ENCODE measurements around the gene WDR41. TPM values are rescaled to one million over a fixed set of nuclear protein-coding genes. Genes with fewer than 3 reads are reported as not detected.
"Not testable (repeated sequence)": the region's sequence is repeated elsewhere in the genome, so short reads cannot be mapped to it uniquely, and the experiment has no call there.

WDR41 gene
- total RNA-seq (ENCODE audit: low replicate concordance) = 59.6 and 66.1 TPM in 2 replicates
- long read RNA-seq, transcript WDR41-201 (13 exons, 3,958 nt) = major isoform, 207 of 373 reads
- long read RNA-seq, transcript WDR41-227 (11 exons, 1,507 nt) = minor isoform, 10 of 373 reads
- long read RNA-seq, partial matches to known transcripts = 76 of 373 reads
- long read RNA-seq, other reads (novel, unspliced or antisense) = 74 of 373 reads

- Mint-ChIP-seq H3K27ac (peak within 1 kb of the TSS; percentile 98), H3K9me3 (no peaks in the 10 kb centered on the region), H3K36me3 (peaks cover 11% of the 10 kb centered on the region), H3K27me3 (peaks cover 25% of the 10 kb centered on the region), H3K4me1 (ENCODE audit: unreplicated experiment) (peaks cover 17% of the 10 kb centered on the region), H3K4me3 (peak within 1 kb of the TSS; percentile 94)
- DNase-seq (ENCODE audit: extremely low spot score, unreplicated experiment) = peak; percentile 92
- TF ChIP-seq, protein P1, sequence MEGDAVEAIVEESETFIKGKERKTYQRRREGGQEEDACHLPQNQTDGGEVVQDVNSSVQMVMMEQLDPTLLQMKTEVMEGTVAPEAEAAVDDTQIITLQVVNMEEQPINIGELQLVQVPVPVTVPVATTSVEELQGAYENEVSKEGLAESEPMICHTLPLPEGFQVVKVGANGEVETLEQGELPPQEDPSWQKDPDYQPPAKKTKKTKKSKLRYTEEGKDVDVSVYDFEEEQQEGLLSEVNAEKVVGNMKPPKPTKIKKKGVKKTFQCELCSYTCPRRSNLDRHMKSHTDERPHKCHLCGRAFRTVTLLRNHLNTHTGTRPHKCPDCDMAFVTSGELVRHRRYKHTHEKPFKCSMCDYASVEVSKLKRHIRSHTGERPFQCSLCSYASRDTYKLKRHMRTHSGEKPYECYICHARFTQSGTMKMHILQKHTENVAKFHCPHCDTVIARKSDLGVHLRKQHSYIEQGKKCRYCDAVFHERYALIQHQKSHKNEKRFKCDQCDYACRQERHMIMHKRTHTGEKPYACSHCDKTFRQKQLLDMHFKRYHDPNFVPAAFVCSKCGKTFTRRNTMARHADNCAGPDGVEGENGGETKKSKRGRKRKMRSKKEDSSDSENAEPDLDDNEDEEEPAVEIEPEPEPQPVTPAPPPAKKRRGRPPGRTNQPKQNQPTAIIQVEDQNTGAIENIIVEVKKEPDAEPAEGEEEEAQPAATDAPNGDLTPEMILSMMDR (conservative IDR thresholded peaks at IDR 0.05) = peak; percentile 97
These were observed at the start of gene WDR41 for GRCh38 chr5:77491783-77492652. TSS of gene WDR41 (minus strand) at chr5:77492316. CDS start at chr5:77492220, 96 bp downstream.

DNA sequence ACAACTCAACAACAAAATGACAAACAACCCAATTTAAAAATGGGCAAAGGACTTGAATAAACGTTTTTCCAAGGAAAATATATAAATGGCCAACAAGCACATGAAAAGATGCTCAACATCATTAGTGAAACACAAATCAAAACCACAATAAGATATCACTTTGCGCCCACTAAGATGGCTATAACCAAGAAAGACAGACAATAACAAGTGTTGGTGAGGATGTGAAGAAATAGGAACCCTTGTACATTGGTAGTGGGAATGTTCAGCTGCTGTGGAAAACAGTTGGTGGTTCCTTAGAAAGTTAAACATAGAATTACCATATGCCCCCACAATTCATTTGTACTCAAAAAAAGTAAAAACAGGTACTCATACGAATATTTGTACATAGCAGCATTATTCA is 39.2 kb upstream of the WDR41 start:
- no peak for DNase-seq (ENCODE audit: extremely low spot score, unreplicated experiment)
- Mint-ChIP-seq H3K4me3 (no peak overlapping the region), H3K27ac (no peak overlapping the region), H3K27me3 (peaks cover 31% of the 10 kb centered on the region), H3K9me3 (no peaks in the 10 kb centered on the region), H3K36me3 (no peaks in the 10 kb centered on the region), H3K4me1 (ENCODE audit: unreplicated experiment) (no peaks in the 10 kb centered on the region)
- TF ChIP-seq, protein P1 (conservative IDR thresholded peaks at IDR 0.05) = no peak

DNA sequence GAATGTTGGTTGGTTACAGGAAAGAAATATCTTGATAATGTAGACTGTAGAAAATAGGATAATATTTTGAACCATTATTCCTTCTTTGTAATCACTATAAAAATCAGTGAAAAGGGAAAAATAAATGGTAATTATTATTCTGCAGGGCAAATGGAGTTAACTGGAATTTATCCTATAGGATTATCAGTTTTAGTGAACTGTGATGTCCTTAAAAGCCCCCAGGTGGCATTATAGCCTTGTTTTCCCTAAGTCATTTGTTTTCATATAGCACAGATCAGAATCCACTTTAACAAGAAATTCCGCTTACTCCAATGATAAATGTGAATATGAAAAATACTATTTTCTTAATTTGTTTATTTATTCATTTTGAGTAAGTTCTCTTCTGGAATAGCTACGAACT is 26.2 kb upstream of the WDR41 start:
- no peaks in the 10 kb centered on the region for H3K9me3 Mint-ChIP-seq
- H3K36me3 Mint-ChIP-seq = no peaks in the 10 kb centered on the region
- no peaks in the 10 kb centered on the region for H3K4me1 Mint-ChIP-seq (ENCODE audit: unreplicated experiment)
- TF ChIP-seq, protein P1 (conservative IDR thresholded peaks at IDR 0.05) = peak; percentile 69
- H3K4me3 Mint-ChIP-seq = no peak overlapping the region
- no peak overlapping the region for H3K27ac Mint-ChIP-seq
- H3K27me3 Mint-ChIP-seq = peaks cover 14% of the 10 kb centered on the region
- no peak for DNase-seq (ENCODE audit: extremely low spot score, unreplicated experiment)

DNA sequence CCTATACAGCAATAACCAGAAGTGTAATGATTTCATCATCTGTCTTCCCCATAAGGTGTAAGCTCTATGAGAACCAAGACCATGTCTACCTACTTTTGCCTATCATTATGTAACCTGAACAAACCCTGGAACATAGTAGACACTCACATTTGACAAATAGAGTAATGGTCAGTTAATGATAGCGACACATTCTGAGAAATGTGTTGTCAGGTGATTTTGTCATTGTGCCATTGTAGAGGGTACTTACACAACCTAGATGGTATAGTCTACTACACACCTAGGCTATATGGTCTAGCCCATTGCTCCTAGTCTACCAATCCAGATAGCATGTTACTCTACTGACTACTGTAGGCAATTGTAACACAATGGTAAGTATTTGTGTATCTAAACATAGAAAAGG is 22.3 kb upstream of the WDR41 start:
- Mint-ChIP-seq H3K4me3 (no peak overlapping the region), H3K4me1 (ENCODE audit: unreplicated experiment) (no peaks in the 10 kb centered on the region), H3K27me3 (peaks cover 7% of the 10 kb centered on the region), H3K27ac (no peak overlapping the region), H3K36me3 (no peaks in the 10 kb centered on the region), H3K9me3 (no peaks in the 10 kb centered on the region)
- no peak for DNase-seq (ENCODE audit: extremely low spot score, unreplicated experiment)
- TF ChIP-seq, protein P1 (conservative IDR thresholded peaks at IDR 0.05) = no peak

- TF ChIP-seq, protein P1 (conservative IDR thresholded peaks at IDR 0.05) = no peak
- H3K36me3 Mint-ChIP-seq = no peaks in the 10 kb centered on the region
- H3K27me3 Mint-ChIP-seq = peaks cover 11% of the 10 kb centered on the region
- H3K27ac Mint-ChIP-seq = no peak overlapping the region
- DNase-seq (ENCODE audit: extremely low spot score, unreplicated experiment) = no peak
- no peaks in the 10 kb centered on the region for H3K9me3 Mint-ChIP-seq
- H3K4me1 Mint-ChIP-seq (ENCODE audit: unreplicated experiment) = no peaks in the 10 kb centered on the region
- no peak overlapping the region for H3K4me3 Mint-ChIP-seq
These were observed 21.2 kb upstream of the WDR41 start for GRCh38 chr5:77513321-77513720.

GRCh38 chr5:77501132-77501531 is 9.0 kb upstream of the WDR41 start:
- DNase-seq (ENCODE audit: extremely low spot score, unreplicated experiment); H3K4me1 Mint-ChIP-seq (ENCODE audit: unreplicated experiment); H3K27ac Mint-ChIP-seq; H3K4me3 Mint-ChIP-seq; H3K36me3 Mint-ChIP-seq: not testable (repeated sequence)
- H3K27me3 Mint-ChIP-seq = peaks cover 37% of the 10 kb centered on the region
- H3K9me3 Mint-ChIP-seq = peaks cover 12% of the 10 kb centered on the region

Measured in type B pancreatic cell (in vitro differentiated cells).